ENCODE results near the gene MED27. TPM values are rescaled to one million over a fixed set of nuclear protein-coding genes. Genes with fewer than 3 reads are reported as not detected.

Gene MED27
- total and polyA plus RNA-seq, 2 of the 4 experiments (the other 2 are of a cell fraction) = 50.2 to 63.4 TPM

DNA sequence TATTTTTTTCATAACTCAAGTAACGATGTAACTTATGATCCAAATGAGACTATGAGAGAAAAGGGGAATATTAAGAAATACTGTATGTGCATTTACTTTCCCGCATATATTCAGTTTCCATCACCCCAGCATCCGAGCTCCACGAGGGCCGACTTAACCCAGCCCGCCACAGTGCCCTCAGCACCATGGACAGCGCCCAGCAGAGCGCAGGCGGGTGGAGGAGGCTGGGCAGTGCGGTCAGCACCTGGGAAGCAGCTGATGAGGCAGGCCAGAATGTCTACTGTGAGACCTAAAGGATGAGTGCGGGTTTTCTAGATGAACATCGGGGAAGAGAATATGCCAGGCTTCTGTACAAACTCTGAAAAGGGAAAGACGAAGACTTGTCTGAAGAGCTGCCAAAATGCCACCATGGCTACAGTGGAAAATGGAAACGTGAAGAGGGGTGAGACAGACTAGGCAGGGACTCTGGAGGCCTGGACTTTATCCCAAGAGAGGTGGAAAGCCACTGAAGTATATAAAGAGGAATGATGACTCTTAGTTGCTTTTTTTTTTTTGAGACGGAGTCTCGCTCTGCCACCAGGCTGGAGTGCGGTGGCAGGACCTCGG lies 34.5 kb upstream of the MED27 start:
- ATAC-seq (ENCODE audit: low read depth) = peak; percentile 99

More for the DNA sequence above, 34.5 kb upstream of the MED27 start:
- Histone ChIP-seq H2BK120ac (ENCODE audit: low read depth, low read length) (no peak overlapping the region), H3K14ac (replicated peaks; ENCODE audit: low read depth, low read length) (no peak overlapping the region), H3K9ac (ENCODE audit: low read depth, low read length) (no peak overlapping the region), H3K79me1 (ENCODE audit: low read depth in 1 of 2, low read length in 2 of 2) (no peaks in the 10 kb centered on the region), H4K20me1 (ENCODE audit: insufficient read depth, low read length) (no peaks in the 10 kb centered on the region), H4K5ac (ENCODE audit: low read depth, low read length) (no peak overlapping the region), H2BK5ac (ENCODE audit: low read depth, low read length, poor library complexity, severe bottlenecking) (no peak overlapping the region), H4K8ac (ENCODE audit: low read depth in 2 of 2, low read length in 2 of 2) (no peak overlapping the region), H3K4me3 (ENCODE audit: insufficient read depth, low read depth, low read length) (no peak overlapping the region), H2AK5ac (ENCODE audit: low read depth, low read length) (no peak overlapping the region), H3K4me1 (ENCODE audit: control insufficient read depth, insufficient read depth, low read length) (no peaks in the 10 kb centered on the region), H2BK20ac (ENCODE audit: low read depth, low read length) (no peak overlapping the region), H4K91ac (ENCODE audit: insufficient read depth, low read depth, low read length) (no peak overlapping the region), H3K9me1 (ENCODE audit: insufficient read depth, low read length) (no peaks in the 10 kb centered on the region), H3K9me3 (ENCODE audit: control insufficient read depth, insufficient read depth, low read length) (no peaks in the 10 kb centered on the region), H3K36me3 (ENCODE audit: control insufficient read depth, insufficient read depth, low read length) (no peaks in the 10 kb centered on the region), H2AFZ (replicated peaks; ENCODE audit: low read length, poor library complexity) (peak overlapping the region; percentile 9), H3K56ac (ENCODE audit: extremely low read depth, insufficient read depth, low read length) (no peak overlapping the region), H3K18ac (ENCODE audit: low read depth, low read length) (no peak overlapping the region), H3K23ac (ENCODE audit: low read depth, low read length) (no peak overlapping the region), H3K27me3 (ENCODE audit: control insufficient read depth, insufficient read depth, low read length) (peaks cover 24% of the 10 kb centered on the region), H2BK15ac (ENCODE audit: low read depth, low read length) (no peak overlapping the region), H3K4ac (ENCODE audit: low read depth, low read length) (no peak overlapping the region), H3K4me2 (ENCODE audit: low read depth, low read length) (no peak overlapping the region), H2AK9ac (replicated peaks; ENCODE audit: low read depth, low read length, poor library complexity) (peak overlapping the region; percentile 55), H3K27ac (ENCODE audit: insufficient read depth, low read length) (no peak overlapping the region)
- peak; percentile 60 for DNase-seq
- dilution Hi-C loops (cut with HindIII; ENCODE audit: low sequenced_read_pairs, unreplicated experiment) (no loop called here), in situ Hi-C loops (cut with MboI; ENCODE audit: low sequenced_read_pairs) (no loop called here), intact Hi-C loops (cut with micrococcal nuclease) (loop anchor here (10.0 kb wide), 1 partner anchor 339 kb away; no protein-coding TSS in a partner anchor)
- TF ChIP-seq MAZ (IDR thresholded peaks at IDR 0.05; ENCODE audit: borderline replicate concordance, low read depth, low read length) = peak; percentile 56; the same call in 1 of the 2 replicates
- peak; percentile 77 for TF ChIP-seq RCOR1 (IDR thresholded peaks at IDR 0.05; ENCODE audit: insufficient replicate concordance, low read length)
- TF ChIP-seq BHLHE40 (IDR thresholded peaks at IDR 0.05; ENCODE audit: low read depth, low read length) = no peak
- TF ChIP-seq RAD21 (IDR thresholded peaks at IDR 0.05; ENCODE audit: low read length) = peak; percentile 33
- TF ChIP-seq MXI1 (IDR thresholded peaks at IDR 0.05; ENCODE audit: borderline replicate concordance, low read depth, low read length) = peak; percentile 68; the same call in 1 of the 2 replicates
- TF ChIP-seq SMC3 (IDR thresholded peaks at IDR 0.05; ENCODE audit: low read depth, low read length) = no peak
- TF ChIP-seq USF2 (IDR thresholded peaks at IDR 0.05; ENCODE audit: low read depth, low read length) = no peak
- no peak for TF ChIP-seq CEBPB (IDR thresholded peaks at IDR 0.05; ENCODE audit: low read depth, low read length)
- 6% methylated on average over 8 of the region's 18 CpGs; no CpG with 5 or more reads in 1 of the 2 experiments for WGBS, 2 experiments (ENCODE audit: extremely low coverage in 2 of 2, insufficient read length in 1 of 2)
- CTCF ChIA-PET = interaction anchor here (1.0 kb wide), 1 partner anchor 15 kb away, joined by 3 read pairs; no protein-coding TSS in a partner anchor
- no TSS peak for BruUV-seq (replicated peaks)
- POLR2A ChIA-PET (ENCODE audit: unreplicated experiment) = no interaction called here
